Endothelial cell of umbilical vein (primary cell): Measurements from ENCODE around the gene DNAJB11.

Source experiments
- CTCF ChIP-seq, 2 donors: IDR thresholded peaks; 1 replicate in 1 of 2; 2 replicates in 1 of 2; pipeline ENCODE4 v1.5.1; 2011; ENCODE audit warnings: low read length in 2 of 2, mild to moderate bottlenecking in 2 of 2, moderate library complexity in 2 of 2, control low read depth in 1 of 2, inconsistent platforms in 1 of 2, low read depth in 1 of 2; ENCODE audit not compliant: insufficient read depth in 1 of 2; ENCODE audit errors: extremely low read depth in 1 of 2
- EZH2 ChIP-seq: IDR thresholded peaks from 2 replicates; pipeline ENCODE4 v1.6.1; 2012; ENCODE audit warnings: borderline replicate concordance, low read depth, mild to moderate bottlenecking, moderate library complexity, low read length, inconsistent platforms; ENCODE audit not compliant: severe bottlenecking
- FOS ChIP-seq: IDR thresholded peaks from 2 replicates; pipeline ENCODE4 v1.6.1; 2011; ENCODE audit warnings: mild to moderate bottlenecking, low read length, moderate library complexity, borderline replicate concordance; ENCODE audit not compliant: insufficient read depth
- GATA2 ChIP-seq: IDR thresholded peaks from 2 replicates; pipeline ENCODE4 v1.7.0; 2011; ENCODE audit warnings: low read depth, mild to moderate bottlenecking, moderate library complexity, mixed read lengths, low read length; ENCODE audit not compliant: insufficient read length, insufficient read depth
- JUN ChIP-seq: IDR thresholded peaks from 2 replicates; pipeline ENCODE4 v1.6.1; 2011; ENCODE audit warnings: borderline replicate concordance, low read depth; ENCODE audit not compliant: insufficient read length, insufficient read depth
- MYC ChIP-seq: IDR thresholded peaks from one replicate; pipeline ENCODE4 v1.6.1; 2011; ENCODE audit warnings: mild to moderate bottlenecking, low read depth, low read length
- POLR2A ChIP-seq: IDR thresholded peaks from 2 replicates; pipeline ENCODE4 v1.6.1; 2012; ENCODE audit warnings: low read depth, mild to moderate bottlenecking, control low read depth, low read length
- POLR2AphosphoS5 ChIP-seq: IDR thresholded peaks from 2 replicates; pipeline ENCODE4 v1.6.1; 2012; ENCODE audit warnings: low read depth, mild to moderate bottlenecking, control low read depth, low read length, moderate library complexity; ENCODE audit not compliant: insufficient read depth
- TF ChIP-seq, protein P1 (sequence below): IDR thresholded peaks from 2 replicates; pipeline ENCODE4 v1.6.1; 2011; ENCODE audit not compliant: insufficient read depth, insufficient read length

DNA sequence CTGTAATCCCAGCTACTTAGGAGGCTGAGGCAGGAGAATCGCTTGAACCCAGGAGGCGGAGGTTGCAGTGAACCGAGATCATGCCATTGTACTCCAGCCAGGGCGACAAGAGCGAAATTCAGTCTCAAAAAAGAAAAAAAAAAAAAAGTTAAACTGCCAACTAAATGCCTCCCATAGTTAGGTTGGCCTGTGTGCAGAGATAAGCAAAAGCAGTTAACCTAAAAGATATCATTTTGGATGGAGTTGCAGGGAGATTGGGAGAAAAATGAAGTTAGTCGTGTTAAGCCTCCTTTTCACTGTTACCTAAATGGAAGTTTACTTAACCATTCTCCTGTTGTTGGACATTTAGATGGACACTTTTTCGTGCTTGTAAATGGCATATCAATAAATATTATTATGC lies 58.2 kb downstream of the DNAJB11 start:
- TF ChIP-seq CTCF (IDR thresholded peaks at IDR 0.05; ENCODE audit: extremely low read depth in 1 of 2, insufficient read depth in 1 of 2, low read depth in 1 of 2, low read length in 2 of 2) = no peak
- TF ChIP-seq POLR2A = no peak
- TF ChIP-seq FOS = no peak
- TF ChIP-seq POLR2AphosphoS5 = no peak
- no peak for TF ChIP-seq EZH2
- TF ChIP-seq MYC = no peak
- TF ChIP-seq JUN = no peak
- TF ChIP-seq, protein P1, sequence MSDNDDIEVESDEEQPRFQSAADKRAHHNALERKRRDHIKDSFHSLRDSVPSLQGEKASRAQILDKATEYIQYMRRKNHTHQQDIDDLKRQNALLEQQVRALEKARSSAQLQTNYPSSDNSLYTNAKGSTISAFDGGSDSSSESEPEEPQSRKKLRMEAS = no peak
- TF ChIP-seq GATA2 = no peak
